Activated effector memory CD4-positive, alpha-beta T cell treated with anti-CD3 and anti-CD28 coated beads, Interleukin-2, amount 50 U/mL, for 16 hours (primary cell): ENCODE measurements around the gene FOSL2.

Experiments used
- DNase-seq: peaks from one replicate; pipeline ENCODE4 v3.0.0-alpha.2; 2020

FOSL2 gene

GRCh38 chr2:28392297-28393113, at the start of gene FOSL2:
Gene FOSL2, plus strand, starts transcription at chr2:28392858. Its CDS starts 863 bp downstream, at chr2:28393721.
- peak; percentile 97 for DNase-seq

GRCh38 chr2:28343184-28343942, 49.3 kb upstream of the FOSL2 start:
- no peak for DNase-seq

GRCh38 chr2:28343971-28344715, 48.5 kb upstream of the FOSL2 start:
- DNase-seq = no peak

GRCh38 chr2:28344756-28345373, 47.8 kb upstream of the FOSL2 start:
- no peak for DNase-seq

GRCh38 chr2:28345619-28346018, 47.0 kb upstream of the FOSL2 start:
- no peak for DNase-seq

- no peak for DNase-seq
Measured at GRCh38 chr2:28346587-28346986, 46.1 kb upstream of the FOSL2 start.

GRCh38 chr2:28347193-28347592, 45.5 kb upstream of the FOSL2 start:
- peak; percentile 58 for DNase-seq

- no peak for DNase-seq
Measured at GRCh38 chr2:28347596-28347995, 45.1 kb upstream of the FOSL2 start.

- peak; percentile 82 for DNase-seq
Measured at GRCh38 chr2:28348149-28348567, 44.5 kb upstream of the FOSL2 start.

- DNase-seq = no peak
Measured at GRCh38 chr2:28348921-28349320, 43.7 kb upstream of the FOSL2 start.

GRCh38 chr2:28349546-28350165, 43.0 kb upstream of the FOSL2 start:
- DNase-seq = no peak

GRCh38 chr2:28350196-28350595, 42.5 kb upstream of the FOSL2 start:
- DNase-seq = no peak

- DNase-seq = no peak
Measured at GRCh38 chr2:28350791-28351285, 41.8 kb upstream of the FOSL2 start.

GRCh38 chr2:28351621-28352020, 41.0 kb upstream of the FOSL2 start:
- no peak for DNase-seq

GRCh38 chr2:28352104-28352503, 40.6 kb upstream of the FOSL2 start:
- no peak for DNase-seq

GRCh38 chr2:28352610-28353195, 40.0 kb upstream of the FOSL2 start:
- no peak for DNase-seq

- no peak for DNase-seq
Measured at GRCh38 chr2:28354920-28355520, 37.6 kb upstream of the FOSL2 start.

GRCh38 chr2:28355521-28356094, 37.0 kb upstream of the FOSL2 start:
- DNase-seq = no peak

- DNase-seq = peak; percentile 71
Measured at GRCh38 chr2:28356095-28356911, 36.4 kb upstream of the FOSL2 start.

- DNase-seq = no peak
Measured at GRCh38 chr2:28357055-28357454, 35.6 kb upstream of the FOSL2 start.
